AG04449 (cell line): ENCODE measurements around the gene EXPH5.
"Not testable (repeated sequence)": the region's sequence is repeated elsewhere in the genome, so short reads cannot be mapped to it uniquely, and the experiment has no call there.

Source experiments
- CTCF ChIA-PET: fragments of 350-600 bp; formaldehyde crosslinking; extraction: SDS; loops from one replicate; lab custom pipeline; 2021; ENCODE audit warnings: antibody characterized with exemption; lab: Yijun Ruan, JAX
- POLR2A ChIA-PET: fragments of 400-600, 350-600 bp; formaldehyde crosslinking; extraction: SDS; loops from one replicate; lab custom pipeline; 2020; ENCODE audit warnings: antibody characterized with exemption, inconsistent platforms; lab: Yijun Ruan, JAX
- DNase-seq: peaks from one replicate; pipeline ENCODE4 v3.0.0-alpha.2; 2010; ENCODE audit warnings: low read depth, low spot score
- H3K4me3 ChIP-seq: 2 replicates; pipeline ENCODE4 v1.5.1; 2011; ENCODE audit warnings: low read depth, mild to moderate bottlenecking, control low read depth, low read length
- CTCF ChIP-seq: IDR thresholded peaks from one replicate; pipeline ENCODE4 v1.5.1; 2011; ENCODE audit warnings: mild to moderate bottlenecking, moderate library complexity, low read length, control low read depth, inconsistent platforms; ENCODE audit not compliant: insufficient read depth; ENCODE audit errors: missing control alignments

Gene EXPH5

GRCh38 chr11:108588287-108588686 lies 5.3 kb downstream of the EXPH5 start:
- ChIA-PET CTCF (no interaction called here), POLR2A (no interaction called here)

GRCh38 chr11:108587109-108587508 lies 6.5 kb downstream of the EXPH5 start:
- H3K4me3 ChIP-seq: no peak overlapping the region
- POLR2A ChIA-PET: no interaction called here
- no peak for TF ChIP-seq CTCF
- DNase-seq: no peak
- CTCF ChIA-PET: no interaction called here

More at GRCh38 chr11:108588287-108588686, 5.3 kb downstream of the EXPH5 start:
- DNase-seq: no peak
- no peak overlapping the region for H3K4me3 ChIP-seq
- TF ChIP-seq CTCF: no peak

- ChIA-PET POLR2A (no interaction called here), CTCF (no interaction called here)
- no peak overlapping the region for H3K4me3 ChIP-seq
- no peak for TF ChIP-seq CTCF
- no peak for DNase-seq
Observed at GRCh38 chr11:108586600-108586999, 7.0 kb downstream of the EXPH5 start.

- H3K4me3 ChIP-seq, POLR2A ChIA-PET, CTCF ChIA-PET, DNase-seq: not testable (repeated sequence)
Observed at GRCh38 chr11:108586185-108586584, 7.4 kb downstream of the EXPH5 start.

GRCh38 chr11:108584973-108585372 lies 8.6 kb downstream of the EXPH5 start:
- no peak for DNase-seq
- no peak for TF ChIP-seq CTCF
- POLR2A ChIA-PET: no interaction called here
- no peak overlapping the region for H3K4me3 ChIP-seq
- CTCF ChIA-PET: no interaction called here

GRCh38 chr11:108580645-108581044 lies 12.9 kb downstream of the EXPH5 start:
- CTCF ChIA-PET: no interaction called here
- POLR2A ChIA-PET: no interaction called here

More at GRCh38 chr11:108580645-108581044, 12.9 kb downstream of the EXPH5 start:
- no peak overlapping the region for H3K4me3 ChIP-seq
- no peak for TF ChIP-seq CTCF
- DNase-seq: no peak
